ENCODE measurements around the gene ABHD5.
A peak's percentile ranks its signal among the peaks of the same experiment; 100 is the strongest.

The ABHD5 gene

GRCh38 chr3:43723121-43723734 lies 32.5 kb downstream of the ABHD5 start:
- Histone ChIP-seq H3K79me2 (ENCODE audit: control insufficient read depth, insufficient read depth, low read length, unreplicated experiment) (no peaks in the 10 kb centered on the region), H3K36me3 (ENCODE audit: insufficient read depth, low read length) (peaks cover 6% of the 10 kb centered on the region; the same call in 1 of the 2 replicates), H3K27me3 (ENCODE audit: insufficient read depth, low read length) (no peaks in the 10 kb centered on the region), H3K4me3 (ENCODE audit: low read depth, low read length) (peak overlapping the region; percentile 5; the same call in 1 of the 2 replicates), H3K4me1 (ENCODE audit: control insufficient read depth, insufficient read depth, low read length, unreplicated experiment) (peaks cover 45% of the 10 kb centered on the region), H3K27ac (ENCODE audit: low read depth, low read length) (peak overlapping the region; percentile 95), H2AFZ (ENCODE audit: low read length, unreplicated experiment) (peak overlapping the region; percentile 23)

GRCh38 chr3:43726521-43726920 lies 35.8 kb downstream of the ABHD5 start:
- no peak overlapping the region for H2AFZ ChIP-seq (ENCODE audit: low read length, unreplicated experiment)
- no peaks in the 10 kb centered on the region for H3K36me3 ChIP-seq (ENCODE audit: insufficient read depth, low read length)
- no peaks in the 10 kb centered on the region for H3K27me3 ChIP-seq (ENCODE audit: insufficient read depth, low read length)
- no peaks in the 10 kb centered on the region for H3K79me2 ChIP-seq (ENCODE audit: control insufficient read depth, insufficient read depth, low read length, unreplicated experiment)
- H3K4me3 ChIP-seq (ENCODE audit: low read depth, low read length) = no peak overlapping the region
- H3K27ac ChIP-seq (ENCODE audit: low read depth, low read length) = peak overlapping the region; percentile 78
- peaks cover 57% of the 10 kb centered on the region for H3K4me1 ChIP-seq (ENCODE audit: control insufficient read depth, insufficient read depth, low read length, unreplicated experiment)

GRCh38 chr3:43727930-43728329 lies 37.2 kb downstream of the ABHD5 start:
- Histone ChIP-seq H3K4me1 (ENCODE audit: control insufficient read depth, insufficient read depth, low read length, unreplicated experiment) (peaks cover 45% of the 10 kb centered on the region), H3K27me3 (ENCODE audit: insufficient read depth, low read length) (no peaks in the 10 kb centered on the region), H3K79me2 (ENCODE audit: control insufficient read depth, insufficient read depth, low read length, unreplicated experiment) (no peaks in the 10 kb centered on the region), H3K27ac (ENCODE audit: low read depth, low read length) (peak overlapping the region; percentile 78), H3K4me3 (ENCODE audit: low read depth, low read length) (no peak overlapping the region), H3K36me3 (ENCODE audit: insufficient read depth, low read length) (no peaks in the 10 kb centered on the region), H2AFZ (ENCODE audit: low read length, unreplicated experiment) (no peak overlapping the region)

- H3K27me3 ChIP-seq (ENCODE audit: insufficient read depth, low read length) = no peaks in the 10 kb centered on the region
- H3K4me3 ChIP-seq (ENCODE audit: low read depth, low read length) = no peak overlapping the region
- no peaks in the 10 kb centered on the region for H3K36me3 ChIP-seq (ENCODE audit: insufficient read depth, low read length)
- H2AFZ ChIP-seq (ENCODE audit: low read length, unreplicated experiment) = no peak overlapping the region
- H3K27ac ChIP-seq (ENCODE audit: low read depth, low read length) = peak overlapping the region; percentile 78
- H3K79me2 ChIP-seq (ENCODE audit: control insufficient read depth, insufficient read depth, low read length, unreplicated experiment) = no peaks in the 10 kb centered on the region
- H3K4me1 ChIP-seq (ENCODE audit: control insufficient read depth, insufficient read depth, low read length, unreplicated experiment) = peaks cover 45% of the 10 kb centered on the region
Measured at GRCh38 chr3:43728476-43728875, 37.7 kb downstream of the ABHD5 start.

- Histone ChIP-seq H3K79me2 (ENCODE audit: control insufficient read depth, insufficient read depth, low read length, unreplicated experiment) (no peaks in the 10 kb centered on the region), H3K27ac (ENCODE audit: low read depth, low read length) (peak overlapping the region; percentile 78), H3K4me3 (ENCODE audit: low read depth, low read length) (no peak overlapping the region), H3K36me3 (ENCODE audit: insufficient read depth, low read length) (no peaks in the 10 kb centered on the region), H3K27me3 (ENCODE audit: insufficient read depth, low read length) (no peaks in the 10 kb centered on the region), H3K4me1 (ENCODE audit: control insufficient read depth, insufficient read depth, low read length, unreplicated experiment) (peaks cover 46% of the 10 kb centered on the region), H2AFZ (ENCODE audit: low read length, unreplicated experiment) (no peak overlapping the region)
Measured at GRCh38 chr3:43728947-43729346, 38.2 kb downstream of the ABHD5 start.

- no peak overlapping the region for H2AFZ ChIP-seq (ENCODE audit: low read length, unreplicated experiment)
- H3K4me3 ChIP-seq (ENCODE audit: low read depth, low read length) = no peak overlapping the region
- H3K4me1 ChIP-seq (ENCODE audit: control insufficient read depth, insufficient read depth, low read length, unreplicated experiment) = peaks cover 50% of the 10 kb centered on the region
- H3K79me2 ChIP-seq (ENCODE audit: control insufficient read depth, insufficient read depth, low read length, unreplicated experiment) = no peaks in the 10 kb centered on the region
- H3K27me3 ChIP-seq (ENCODE audit: insufficient read depth, low read length) = no peaks in the 10 kb centered on the region
- no peak overlapping the region for H3K27ac ChIP-seq (ENCODE audit: low read depth, low read length)
- no peaks in the 10 kb centered on the region for H3K36me3 ChIP-seq (ENCODE audit: insufficient read depth, low read length)
Measured at GRCh38 chr3:43729707-43730414, 39.1 kb downstream of the ABHD5 start.

- Histone ChIP-seq H3K79me2 (ENCODE audit: control insufficient read depth, insufficient read depth, low read length, unreplicated experiment) (no peaks in the 10 kb centered on the region), H3K4me3 (ENCODE audit: low read depth, low read length) (no peak overlapping the region), H3K27ac (ENCODE audit: low read depth, low read length) (peak overlapping the region; percentile 19; the same call in 1 of the 2 replicates), H2AFZ (ENCODE audit: low read length, unreplicated experiment) (no peak overlapping the region), H3K27me3 (ENCODE audit: insufficient read depth, low read length) (no peaks in the 10 kb centered on the region), H3K4me1 (ENCODE audit: control insufficient read depth, insufficient read depth, low read length, unreplicated experiment) (peaks cover 34% of the 10 kb centered on the region), H3K36me3 (ENCODE audit: insufficient read depth, low read length) (no peaks in the 10 kb centered on the region)
Measured at GRCh38 chr3:43732747-43733425, 42.1 kb downstream of the ABHD5 start.

- Histone ChIP-seq H2AFZ (ENCODE audit: low read length, unreplicated experiment) (no peak overlapping the region), H3K36me3 (ENCODE audit: insufficient read depth, low read length) (no peaks in the 10 kb centered on the region), H3K27me3 (ENCODE audit: insufficient read depth, low read length) (no peaks in the 10 kb centered on the region), H3K4me3 (ENCODE audit: low read depth, low read length) (no peak overlapping the region), H3K79me2 (ENCODE audit: control insufficient read depth, insufficient read depth, low read length, unreplicated experiment) (no peaks in the 10 kb centered on the region), H3K4me1 (ENCODE audit: control insufficient read depth, insufficient read depth, low read length, unreplicated experiment) (peaks cover 26% of the 10 kb centered on the region), H3K27ac (ENCODE audit: low read depth, low read length) (peak overlapping the region; percentile 19)
Measured at GRCh38 chr3:43733459-43734384, 43.0 kb downstream of the ABHD5 start.

- Histone ChIP-seq H3K79me2 (ENCODE audit: control insufficient read depth, insufficient read depth, low read length, unreplicated experiment) (no peaks in the 10 kb centered on the region), H3K36me3 (ENCODE audit: insufficient read depth, low read length) (no peaks in the 10 kb centered on the region), H3K27ac (ENCODE audit: low read depth, low read length) (no peak overlapping the region), H3K4me3 (ENCODE audit: low read depth, low read length) (no peak overlapping the region), H2AFZ (ENCODE audit: low read length, unreplicated experiment) (no peak overlapping the region), H3K27me3 (ENCODE audit: insufficient read depth, low read length) (no peaks in the 10 kb centered on the region), H3K4me1 (ENCODE audit: control insufficient read depth, insufficient read depth, low read length, unreplicated experiment) (peaks cover 19% of the 10 kb centered on the region)
Measured at GRCh38 chr3:43734685-43735084, 43.9 kb downstream of the ABHD5 start.

GRCh38 chr3:43735618-43736017 lies 44.9 kb downstream of the ABHD5 start:
- peaks cover 19% of the 10 kb centered on the region for H3K4me1 ChIP-seq (ENCODE audit: control insufficient read depth, insufficient read depth, low read length, unreplicated experiment)
- H3K27ac ChIP-seq (ENCODE audit: low read depth, low read length) = no peak overlapping the region
- H2AFZ ChIP-seq (ENCODE audit: low read length, unreplicated experiment) = no peak overlapping the region
- no peaks in the 10 kb centered on the region for H3K79me2 ChIP-seq (ENCODE audit: control insufficient read depth, insufficient read depth, low read length, unreplicated experiment)
- H3K36me3 ChIP-seq (ENCODE audit: insufficient read depth, low read length) = no peaks in the 10 kb centered on the region
- no peak overlapping the region for H3K4me3 ChIP-seq (ENCODE audit: low read depth, low read length)
- no peaks in the 10 kb centered on the region for H3K27me3 ChIP-seq (ENCODE audit: insufficient read depth, low read length)

All from ACC112 (cell line).